ENCODE results near the gene SOX5.

The SOX5 gene

GRCh38 chr12:23662966-23663365 lies 286.5 kb downstream of the SOX5 start:
- Histone ChIP-seq H3K27me3 (ENCODE audit: control insufficient read depth, insufficient read depth, low read length) (no peaks in the 10 kb centered on the region), H3K36me3 (ENCODE audit: control insufficient read depth, insufficient read depth, low read length) (no peaks in the 10 kb centered on the region), H3K4me3 (ENCODE audit: low read length) (no peak overlapping the region), H3K4me1 (ENCODE audit: control insufficient read depth, insufficient read depth, low read length) (no peaks in the 10 kb centered on the region), H3K9me3 (ENCODE audit: control insufficient read depth, low read length) (no peaks in the 10 kb centered on the region), H3K9ac (ENCODE audit: low read length) (no peak overlapping the region)

GRCh38 chr12:23659131-23659530 lies 290.3 kb downstream of the SOX5 start:
- Histone ChIP-seq H3K36me3 (ENCODE audit: control insufficient read depth, insufficient read depth, low read length) (no peaks in the 10 kb centered on the region), H3K27me3 (ENCODE audit: control insufficient read depth, insufficient read depth, low read length) (no peaks in the 10 kb centered on the region), H3K4me1 (ENCODE audit: control insufficient read depth, insufficient read depth, low read length) (no peaks in the 10 kb centered on the region), H3K9me3 (ENCODE audit: control insufficient read depth, low read length) (no peaks in the 10 kb centered on the region), H3K9ac (ENCODE audit: low read length) (no peak overlapping the region), H3K4me3 (ENCODE audit: low read length) (no peak overlapping the region)

GRCh38 chr12:23657598-23657997 lies 291.9 kb downstream of the SOX5 start:
- H3K4me3 ChIP-seq (ENCODE audit: low read length) = no peak overlapping the region

GRCh38 chr12:23655884-23656283 lies 293.6 kb downstream of the SOX5 start:
- no peaks in the 10 kb centered on the region for H3K9me3 ChIP-seq (ENCODE audit: control insufficient read depth, low read length)
- no peak overlapping the region for H3K9ac ChIP-seq (ENCODE audit: low read length)
- H3K4me1 ChIP-seq (ENCODE audit: control insufficient read depth, insufficient read depth, low read length) = no peaks in the 10 kb centered on the region
- no peak overlapping the region for H3K4me3 ChIP-seq (ENCODE audit: low read length)
- H3K27me3 ChIP-seq (ENCODE audit: control insufficient read depth, insufficient read depth, low read length) = no peaks in the 10 kb centered on the region
- H3K36me3 ChIP-seq (ENCODE audit: control insufficient read depth, insufficient read depth, low read length) = no peaks in the 10 kb centered on the region

More at GRCh38 chr12:23657598-23657997, 291.9 kb downstream of the SOX5 start:
- Histone ChIP-seq H3K9ac (ENCODE audit: low read length) (no peak overlapping the region), H3K9me3 (ENCODE audit: control insufficient read depth, low read length) (no peaks in the 10 kb centered on the region), H3K4me1 (ENCODE audit: control insufficient read depth, insufficient read depth, low read length) (no peaks in the 10 kb centered on the region), H3K27me3 (ENCODE audit: control insufficient read depth, insufficient read depth, low read length) (no peaks in the 10 kb centered on the region), H3K36me3 (ENCODE audit: control insufficient read depth, insufficient read depth, low read length) (no peaks in the 10 kb centered on the region)

- H3K4me3 ChIP-seq (ENCODE audit: low read length) = no peak overlapping the region
- no peak overlapping the region for H3K9ac ChIP-seq (ENCODE audit: low read length)
- H3K27me3 ChIP-seq (ENCODE audit: control insufficient read depth, insufficient read depth, low read length) = no peaks in the 10 kb centered on the region
- no peaks in the 10 kb centered on the region for H3K9me3 ChIP-seq (ENCODE audit: control insufficient read depth, low read length)
- H3K4me1 ChIP-seq (ENCODE audit: control insufficient read depth, insufficient read depth, low read length) = no peaks in the 10 kb centered on the region
- no peaks in the 10 kb centered on the region for H3K36me3 ChIP-seq (ENCODE audit: control insufficient read depth, insufficient read depth, low read length)
Measured at GRCh38 chr12:23655112-23655511, 294.4 kb downstream of the SOX5 start.

GRCh38 chr12:23648546-23648945 lies 300.9 kb downstream of the SOX5 start:
- Histone ChIP-seq H3K4me3 (ENCODE audit: low read length) (no peak overlapping the region), H3K27me3 (ENCODE audit: control insufficient read depth, insufficient read depth, low read length) (no peaks in the 10 kb centered on the region), H3K9ac (ENCODE audit: low read length) (no peak overlapping the region), H3K9me3 (ENCODE audit: control insufficient read depth, low read length) (no peaks in the 10 kb centered on the region), H3K36me3 (ENCODE audit: control insufficient read depth, insufficient read depth, low read length) (no peaks in the 10 kb centered on the region), H3K4me1 (ENCODE audit: control insufficient read depth, insufficient read depth, low read length) (no peaks in the 10 kb centered on the region)

GRCh38 chr12:23640754-23641153 lies 308.7 kb downstream of the SOX5 start:
- Histone ChIP-seq H3K9ac (ENCODE audit: low read length) (no peak overlapping the region), H3K36me3 (ENCODE audit: control insufficient read depth, insufficient read depth, low read length) (no peaks in the 10 kb centered on the region), H3K4me3 (ENCODE audit: low read length) (no peak overlapping the region), H3K27me3 (ENCODE audit: control insufficient read depth, insufficient read depth, low read length) (no peaks in the 10 kb centered on the region), H3K4me1 (ENCODE audit: control insufficient read depth, insufficient read depth, low read length) (no peaks in the 10 kb centered on the region), H3K9me3 (ENCODE audit: control insufficient read depth, low read length) (no peaks in the 10 kb centered on the region)

GRCh38 chr12:23634344-23634743 lies 315.1 kb downstream of the SOX5 start:
- Histone ChIP-seq H3K9ac (ENCODE audit: low read length) (no peak overlapping the region), H3K27me3 (ENCODE audit: control insufficient read depth, insufficient read depth, low read length) (no peaks in the 10 kb centered on the region), H3K4me1 (ENCODE audit: control insufficient read depth, insufficient read depth, low read length) (no peaks in the 10 kb centered on the region), H3K9me3 (ENCODE audit: control insufficient read depth, low read length) (no peaks in the 10 kb centered on the region), H3K36me3 (ENCODE audit: control insufficient read depth, insufficient read depth, low read length) (no peaks in the 10 kb centered on the region), H3K4me3 (ENCODE audit: low read length) (no peak overlapping the region)

- H3K36me3 ChIP-seq (ENCODE audit: control insufficient read depth, insufficient read depth, low read length) = no peaks in the 10 kb centered on the region
- no peaks in the 10 kb centered on the region for H3K27me3 ChIP-seq (ENCODE audit: control insufficient read depth, insufficient read depth, low read length)
- no peaks in the 10 kb centered on the region for H3K4me1 ChIP-seq (ENCODE audit: control insufficient read depth, insufficient read depth, low read length)
- H3K4me3 ChIP-seq (ENCODE audit: low read length) = no peak overlapping the region
- H3K9me3 ChIP-seq (ENCODE audit: control insufficient read depth, low read length) = no peaks in the 10 kb centered on the region
- H3K9ac ChIP-seq (ENCODE audit: low read length) = no peak overlapping the region
Measured at GRCh38 chr12:23631786-23632377, 317.6 kb downstream of the SOX5 start.

- no peaks in the 10 kb centered on the region for H3K27me3 ChIP-seq (ENCODE audit: control insufficient read depth, insufficient read depth, low read length)
- no peaks in the 10 kb centered on the region for H3K9me3 ChIP-seq (ENCODE audit: control insufficient read depth, low read length)
- no peaks in the 10 kb centered on the region for H3K4me1 ChIP-seq (ENCODE audit: control insufficient read depth, insufficient read depth, low read length)
- no peak overlapping the region for H3K4me3 ChIP-seq (ENCODE audit: low read length)
- H3K36me3 ChIP-seq (ENCODE audit: control insufficient read depth, insufficient read depth, low read length) = no peaks in the 10 kb centered on the region
- no peak overlapping the region for H3K9ac ChIP-seq (ENCODE audit: low read length)
Measured at GRCh38 chr12:23630524-23630923, 318.9 kb downstream of the SOX5 start.

GRCh38 chr12:23628806-23629205 lies 320.7 kb downstream of the SOX5 start:
- H3K36me3 ChIP-seq (ENCODE audit: control insufficient read depth, insufficient read depth, low read length) = no peaks in the 10 kb centered on the region
- H3K4me3 ChIP-seq (ENCODE audit: low read length) = no peak overlapping the region
- no peak overlapping the region for H3K9ac ChIP-seq (ENCODE audit: low read length)
- H3K9me3 ChIP-seq (ENCODE audit: control insufficient read depth, low read length) = no peaks in the 10 kb centered on the region
- no peaks in the 10 kb centered on the region for H3K27me3 ChIP-seq (ENCODE audit: control insufficient read depth, insufficient read depth, low read length)
- H3K4me1 ChIP-seq (ENCODE audit: control insufficient read depth, insufficient read depth, low read length) = no peaks in the 10 kb centered on the region

- Histone ChIP-seq H3K27me3 (ENCODE audit: control insufficient read depth, insufficient read depth, low read length) (no peaks in the 10 kb centered on the region), H3K4me1 (ENCODE audit: control insufficient read depth, insufficient read depth, low read length) (no peaks in the 10 kb centered on the region)
Measured at GRCh38 chr12:23626791-23627190, 322.7 kb downstream of the SOX5 start.

GRCh38 chr12:23621900-23622299 lies 327.6 kb downstream of the SOX5 start:
- H3K4me1 ChIP-seq (ENCODE audit: control insufficient read depth, insufficient read depth, low read length) = no peaks in the 10 kb centered on the region
- no peaks in the 10 kb centered on the region for H3K27me3 ChIP-seq (ENCODE audit: control insufficient read depth, insufficient read depth, low read length)
- H3K36me3 ChIP-seq (ENCODE audit: control insufficient read depth, insufficient read depth, low read length) = no peaks in the 10 kb centered on the region
- no peaks in the 10 kb centered on the region for H3K9me3 ChIP-seq (ENCODE audit: control insufficient read depth, low read length)
- no peak overlapping the region for H3K4me3 ChIP-seq (ENCODE audit: low read length)
- H3K9ac ChIP-seq (ENCODE audit: low read length) = no peak overlapping the region

More at GRCh38 chr12:23626791-23627190, 322.7 kb downstream of the SOX5 start:
- Histone ChIP-seq H3K9me3 (ENCODE audit: control insufficient read depth, low read length) (no peaks in the 10 kb centered on the region), H3K36me3 (ENCODE audit: control insufficient read depth, insufficient read depth, low read length) (no peaks in the 10 kb centered on the region), H3K4me3 (ENCODE audit: low read length) (no peak overlapping the region), H3K9ac (ENCODE audit: low read length) (no peak overlapping the region)
